GM10847 (cell line): ENCODE data around the gene PSTPIP2.

Experiments used
- POLR2A ChIP-seq: IDR thresholded peaks from 2 replicates; pipeline ENCODE4 v1.6.1; 2011; ENCODE audit not compliant: insufficient read length; ENCODE audit errors: extremely low read depth

The PSTPIP2 gene

DNA sequence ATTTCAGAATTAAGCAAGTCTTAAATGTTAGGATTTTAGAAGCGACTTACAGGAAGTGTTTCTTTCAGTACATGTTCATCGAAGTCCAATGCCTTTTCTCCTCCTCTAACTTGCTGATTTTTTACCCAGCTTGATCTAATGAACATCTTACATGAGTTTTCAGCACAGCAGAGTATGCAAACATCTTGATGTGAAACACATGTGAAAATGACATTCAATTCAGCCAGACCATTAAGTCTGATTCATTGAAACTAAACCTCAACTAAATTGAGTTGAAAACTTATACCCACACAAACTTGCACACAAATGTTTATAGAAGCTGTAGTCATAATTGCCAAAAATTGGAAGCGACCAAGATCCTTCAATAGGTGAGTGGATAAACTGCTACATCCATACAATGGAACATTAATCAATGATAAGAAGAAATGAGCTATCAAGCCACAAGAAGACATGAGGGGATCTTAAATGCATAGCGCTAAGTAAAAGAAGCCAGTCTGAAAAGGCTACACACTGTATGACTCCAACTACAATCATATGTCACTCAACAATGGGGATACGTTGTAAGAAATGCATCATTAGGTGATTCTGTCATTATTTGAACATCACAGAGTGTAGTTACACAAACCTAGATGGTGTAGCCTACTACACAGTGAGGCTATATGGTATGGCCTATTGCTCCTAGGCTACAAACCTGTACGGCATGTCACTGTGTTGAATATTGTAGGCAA lies 18.5 kb downstream of the PSTPIP2 start:
- TF ChIP-seq POLR2A: no peak

DNA sequence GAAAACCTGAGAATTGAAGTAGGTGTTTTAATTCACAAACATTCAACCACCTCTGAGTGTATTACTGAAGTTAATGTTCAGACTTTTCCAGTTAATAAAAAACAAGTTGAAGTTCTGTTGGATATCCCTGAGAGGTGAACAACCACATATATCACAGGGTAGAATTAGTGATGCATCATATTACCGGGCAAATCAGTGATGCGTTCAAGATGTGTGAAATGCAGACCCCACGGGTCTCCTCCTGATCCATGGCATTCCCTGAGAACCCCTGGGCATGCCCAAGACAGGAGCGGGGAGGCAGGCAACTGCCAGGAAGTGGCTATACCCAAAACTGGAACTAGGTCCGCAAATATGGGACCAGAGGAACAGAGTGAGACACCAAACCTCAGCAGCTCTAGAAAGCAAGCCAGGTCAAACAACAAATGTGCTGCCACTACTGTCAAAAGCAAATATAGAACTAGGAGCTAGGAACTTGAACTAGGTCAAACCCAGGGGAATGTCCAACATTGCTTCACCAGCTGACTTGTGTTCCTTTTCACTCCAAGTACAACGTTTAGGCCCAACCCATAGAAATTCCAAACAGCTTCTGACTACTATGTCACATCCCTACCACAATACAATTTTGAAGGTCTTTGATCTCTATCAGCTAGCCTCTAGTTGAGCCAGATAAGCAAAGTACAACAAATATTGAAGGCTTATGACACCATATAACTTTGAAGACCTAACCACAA lies 20.2 kb downstream of the PSTPIP2 start:
- no peak for TF ChIP-seq POLR2A

DNA sequence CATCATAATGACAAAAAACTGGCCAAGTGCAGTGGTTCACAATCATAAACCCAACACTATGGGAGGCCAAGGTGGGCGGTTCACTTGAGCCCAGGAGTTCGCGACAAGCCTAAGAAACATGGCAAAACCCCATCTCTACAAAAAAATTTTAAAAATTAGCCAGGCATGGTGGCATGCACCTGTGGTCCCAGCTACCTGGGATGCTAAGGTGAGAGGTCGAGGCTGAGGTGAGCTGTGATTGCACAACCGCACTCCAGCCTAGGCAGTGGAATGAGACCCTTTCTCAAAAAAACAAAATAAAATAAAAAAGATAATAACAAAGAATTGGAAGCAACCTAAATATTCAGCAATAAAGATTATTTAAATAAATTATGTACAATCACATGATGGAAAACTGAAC lies 21.8 kb downstream of the PSTPIP2 start:
- no peak for TF ChIP-seq POLR2A

DNA sequence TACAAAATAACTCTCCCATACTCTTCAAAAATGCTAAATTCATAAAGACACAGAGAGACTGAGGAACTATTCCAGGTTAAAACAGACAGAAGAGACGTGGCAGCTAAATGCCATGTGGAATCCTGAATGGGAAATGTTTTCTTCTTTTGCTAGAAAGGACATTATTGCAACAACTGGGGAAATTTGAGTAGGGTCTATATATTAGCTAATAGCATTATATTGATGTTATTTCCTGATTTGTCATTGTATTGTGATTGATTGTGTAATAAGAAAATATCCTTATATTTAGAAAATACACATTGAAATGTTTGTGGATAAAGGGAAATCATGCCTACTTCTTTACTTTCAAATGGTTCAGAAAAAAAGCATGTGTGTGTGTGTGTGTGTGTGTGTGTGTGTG lies 23.4 kb downstream of the PSTPIP2 start:
- no peak for TF ChIP-seq POLR2A

DNA sequence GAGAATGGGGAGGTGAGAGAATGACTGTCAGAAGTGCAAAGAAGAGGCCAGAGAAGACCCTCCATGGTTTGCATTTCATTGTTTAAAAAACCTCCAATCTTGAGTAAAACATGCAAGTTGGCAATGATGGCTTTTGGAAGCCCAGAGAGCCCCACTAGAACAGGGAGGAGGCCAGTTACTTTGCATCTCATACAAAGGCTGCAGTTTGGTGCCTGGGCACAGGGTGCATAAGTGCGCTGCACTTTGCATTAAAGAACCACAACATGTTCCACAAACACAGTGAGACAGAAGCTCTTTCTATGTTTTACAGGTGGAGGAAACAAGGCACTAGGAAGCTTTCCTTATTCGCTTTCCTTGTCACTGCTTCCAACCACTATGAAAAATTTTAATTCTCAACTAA lies 25.4 kb downstream of the PSTPIP2 start:
- no peak for TF ChIP-seq POLR2A

DNA sequence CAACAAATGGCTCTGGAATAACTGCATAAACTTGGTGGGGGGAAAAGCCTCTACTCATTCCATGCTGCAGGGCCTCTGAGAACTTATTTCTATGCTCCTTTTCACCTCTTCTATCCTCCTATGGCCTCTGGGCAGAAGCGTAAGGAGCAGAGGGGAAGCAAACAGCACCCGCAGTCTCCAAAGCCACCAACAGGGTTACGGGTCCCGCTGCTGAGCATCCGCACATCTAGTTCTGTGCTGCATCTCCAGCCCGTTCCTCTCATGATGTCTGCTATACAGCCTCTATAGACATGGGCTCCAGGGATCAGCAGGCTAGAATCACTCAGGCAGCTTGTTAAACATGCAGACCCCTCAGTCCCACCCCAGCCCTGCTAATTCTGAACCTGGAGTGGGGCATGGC lies 25.9 kb downstream of the PSTPIP2 start:
- no peak for TF ChIP-seq POLR2A

DNA sequence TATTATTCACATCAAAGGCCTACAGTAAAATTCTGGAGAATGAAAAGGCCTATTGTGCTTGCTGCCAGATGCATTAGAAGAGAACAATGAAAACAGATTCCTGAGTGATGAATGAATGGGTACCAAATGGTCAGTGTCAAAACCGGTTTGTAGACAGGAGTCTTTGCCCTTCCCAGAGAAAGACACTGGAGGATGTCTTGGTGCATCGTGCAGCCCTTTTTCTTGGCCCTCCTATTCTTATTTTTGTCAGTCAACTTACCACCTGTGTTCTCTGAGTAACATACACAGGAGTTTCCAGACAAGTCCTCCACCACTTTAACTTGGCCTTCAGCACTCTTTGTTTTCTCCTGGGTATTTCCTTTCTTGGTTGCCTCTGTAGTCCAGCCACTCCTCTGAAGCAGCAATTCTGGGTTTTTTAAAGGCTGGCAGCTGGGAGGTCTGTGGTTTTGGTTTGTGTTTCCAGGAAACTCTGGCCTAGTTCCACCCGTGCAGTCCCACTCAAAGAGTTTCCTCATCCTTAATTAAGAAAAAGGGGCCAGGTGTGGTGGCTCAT lies 29.4 kb downstream of the PSTPIP2 start:
- no peak for TF ChIP-seq POLR2A

DNA sequence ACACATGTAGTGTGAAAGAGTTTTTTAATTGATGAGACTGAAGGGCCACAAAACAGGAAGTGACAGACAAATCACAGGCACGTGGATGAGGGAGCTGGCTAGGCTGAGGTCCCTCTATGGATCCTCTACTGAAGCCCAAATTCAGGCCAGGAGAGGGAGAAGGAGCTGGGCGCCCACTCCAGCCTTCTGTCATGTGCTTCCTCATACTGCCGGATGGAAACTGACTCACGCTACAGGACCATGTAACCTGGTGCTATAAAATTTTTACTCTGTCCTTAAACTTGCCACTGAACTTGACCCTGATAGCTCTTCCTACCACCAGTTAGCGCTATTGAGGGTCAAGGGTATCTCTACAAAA lies 31.3 kb downstream of the PSTPIP2 start:
- TF ChIP-seq POLR2A: no peak

DNA sequence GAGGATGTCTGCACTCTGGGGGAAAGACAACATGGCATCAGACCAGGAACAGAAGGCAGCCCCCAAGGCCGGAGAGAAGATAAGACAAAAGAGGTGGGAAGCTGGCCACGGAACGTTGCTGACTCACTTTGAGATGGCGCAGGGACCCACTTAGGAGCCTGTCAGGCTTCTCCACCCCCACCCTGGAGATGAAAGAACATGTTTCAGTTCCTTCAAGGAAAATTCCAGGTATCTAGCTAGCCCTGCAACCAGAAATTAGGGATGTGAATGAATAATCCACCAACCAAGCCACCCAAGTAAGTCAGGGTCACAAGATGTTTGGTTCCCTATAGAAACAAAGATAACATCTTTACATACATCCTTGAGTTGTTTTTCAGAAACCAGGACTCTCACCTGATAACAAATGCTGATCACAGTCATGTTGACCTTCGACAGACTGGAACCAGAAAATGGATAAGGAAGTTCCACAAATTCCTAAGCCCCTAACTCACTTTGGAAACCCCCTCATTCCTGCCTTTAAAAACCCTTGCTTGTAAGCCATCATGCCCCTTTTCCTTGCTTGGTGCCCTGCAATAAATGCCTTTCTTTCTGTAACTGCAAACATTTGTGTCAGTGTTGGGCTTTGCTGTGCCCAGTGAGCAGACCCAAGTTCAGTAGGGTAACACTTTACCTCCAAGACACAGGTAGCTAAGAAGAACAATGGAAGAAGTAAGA lies 31.9 kb downstream of the PSTPIP2 start:
- TF ChIP-seq POLR2A: no peak

DNA sequence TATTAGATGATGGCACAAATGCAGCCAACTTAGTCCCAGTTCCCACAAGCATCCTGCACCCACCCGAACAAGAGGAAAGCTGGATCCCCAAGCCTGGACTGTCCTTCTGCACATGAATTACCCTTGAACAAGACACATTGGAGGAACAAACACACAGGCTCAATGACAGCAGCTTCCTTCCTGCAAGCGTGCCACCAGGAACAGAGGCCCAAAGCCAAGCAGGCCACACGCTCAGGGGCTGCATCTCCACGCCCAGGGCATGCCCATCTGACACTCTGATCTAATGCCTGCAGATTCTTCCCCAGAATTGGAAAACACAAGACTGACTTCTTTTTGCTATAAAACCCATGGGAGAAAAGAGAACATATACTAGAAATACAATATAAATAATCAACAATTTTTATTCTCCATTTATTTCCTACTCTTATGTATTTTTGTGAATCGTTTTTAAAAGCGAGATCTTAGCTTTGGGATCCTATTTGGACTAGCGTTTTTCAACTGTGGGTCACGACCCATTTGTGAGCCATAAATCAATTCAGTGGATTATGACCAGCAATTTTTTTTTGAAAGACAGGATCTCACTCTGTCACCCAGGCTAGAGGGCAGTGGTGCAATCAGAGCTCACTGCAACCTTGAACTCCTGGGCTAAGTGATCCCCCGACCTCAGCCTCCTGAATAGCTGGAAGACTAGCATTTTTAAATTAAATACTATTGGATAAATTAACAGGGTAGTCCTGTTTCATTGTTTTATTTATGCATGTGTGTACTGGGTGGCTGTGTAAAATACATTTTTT lies 34.4 kb downstream of the PSTPIP2 start:
- TF ChIP-seq POLR2A: no peak

DNA sequence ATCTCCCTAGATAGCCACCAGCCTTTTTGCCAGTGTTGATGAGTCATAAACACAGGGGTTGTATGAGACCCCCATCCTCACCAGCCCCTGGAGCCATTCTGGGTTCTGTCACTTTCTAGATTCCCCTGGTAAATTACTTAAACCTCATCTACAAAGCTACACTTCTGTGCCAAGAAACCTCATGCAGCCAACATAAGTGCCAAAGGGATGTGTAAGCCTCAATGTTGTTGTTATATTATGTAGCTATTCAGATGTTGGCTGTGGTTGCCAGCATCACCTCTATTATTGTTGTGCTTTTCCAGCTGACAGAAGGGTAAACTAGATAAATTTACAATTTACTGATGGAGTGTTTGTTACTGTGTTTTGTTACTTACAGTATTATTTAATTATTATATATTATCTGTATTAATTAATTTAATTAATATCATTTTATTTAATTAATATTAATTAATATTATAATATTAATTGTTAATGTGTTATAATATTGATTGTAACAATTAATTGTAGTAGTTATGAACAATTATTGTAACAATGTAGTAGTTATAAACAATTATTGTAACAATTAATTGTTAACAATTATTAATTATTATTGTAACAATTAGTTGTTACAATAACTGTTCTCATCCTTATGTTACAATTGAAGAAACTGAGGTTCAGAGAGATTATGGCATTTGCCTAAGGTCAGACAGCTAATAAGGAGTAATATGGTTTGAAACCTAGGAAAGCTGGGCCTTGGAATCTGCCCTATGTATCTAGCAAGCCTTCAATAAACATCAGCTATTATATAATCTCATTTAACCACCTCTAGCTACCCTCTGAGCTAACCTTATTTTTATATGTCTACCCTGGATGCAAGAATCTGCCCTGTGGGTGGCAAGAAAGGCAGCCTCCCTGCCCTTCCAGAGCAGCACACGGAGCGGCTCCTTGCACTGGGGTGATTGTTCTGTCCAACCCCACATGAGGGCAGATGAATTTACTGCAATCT lies 36.1 kb downstream of the PSTPIP2 start:
- no peak for TF ChIP-seq POLR2A

DNA sequence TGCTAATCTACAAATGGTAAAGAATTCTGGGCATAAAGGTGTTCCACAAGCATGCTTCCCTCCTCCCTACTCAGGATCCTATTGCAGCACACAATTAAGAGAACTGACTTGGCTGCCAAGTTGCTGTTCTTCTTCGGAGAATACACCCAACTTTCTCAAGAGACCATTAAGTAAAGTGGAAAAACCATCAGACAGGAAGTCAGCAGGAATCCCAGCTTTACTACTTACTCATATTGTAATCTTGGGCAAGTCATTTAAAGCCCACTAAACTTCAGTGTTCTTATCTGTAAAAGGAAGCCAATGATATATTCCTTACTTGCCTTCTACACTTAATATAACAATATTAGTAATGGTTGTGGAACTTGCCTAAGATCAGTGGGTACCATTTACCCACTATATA lies 37.8 kb downstream of the PSTPIP2 start:
- TF ChIP-seq POLR2A: no peak

DNA sequence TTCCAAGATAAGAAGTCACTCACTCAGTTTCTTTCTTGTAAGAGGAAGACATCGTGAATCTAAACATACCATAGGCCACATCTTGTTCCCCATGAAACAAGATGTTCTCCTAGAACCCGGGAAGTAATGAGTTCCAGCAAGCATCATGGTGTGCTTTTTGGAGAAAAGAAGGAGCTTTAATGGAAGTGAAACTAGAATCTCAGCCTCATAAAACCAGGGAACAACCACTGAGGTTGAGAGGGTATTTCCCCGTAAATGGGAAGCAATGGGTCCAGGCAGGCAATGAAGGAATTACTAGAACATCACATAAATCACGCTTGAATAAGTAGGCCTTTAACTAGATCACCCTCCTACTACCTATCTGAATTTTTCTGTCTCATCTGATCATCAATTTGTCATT lies 40.3 kb downstream of the PSTPIP2 start:
- no peak for TF ChIP-seq POLR2A

DNA sequence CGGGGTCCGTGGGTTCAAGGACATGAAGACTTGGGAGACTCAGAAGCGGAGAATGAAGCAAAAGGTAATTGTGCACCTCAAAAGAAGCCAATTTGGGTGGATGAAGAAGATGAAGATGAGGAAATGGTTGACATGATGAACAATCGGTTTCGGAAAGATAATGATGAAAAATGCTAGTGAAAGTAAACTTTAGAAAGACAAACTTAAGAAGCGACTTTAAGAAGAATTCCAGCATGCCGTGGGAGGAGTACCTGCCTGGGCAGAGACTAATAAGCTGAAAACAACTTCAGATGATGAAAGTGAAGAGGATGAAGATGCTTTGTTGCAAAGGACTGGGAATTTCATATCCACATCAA lies 43.5 kb downstream of the PSTPIP2 start:
- no peak for TF ChIP-seq POLR2A
